Ishikawa (cell line): ENCODE data around the gene CADPS.

Experiments
- CEBPB ChIP-seq: IDR thresholded peaks from 2 replicates; pipeline ENCODE4 v1.6.1; 2012
- CREB1 ChIP-seq: IDR thresholded peaks from 2 replicates; pipeline ENCODE4 v1.6.1; 2012; ENCODE audit warnings: low read depth
- EGR1 ChIP-seq: IDR thresholded peaks from 2 replicates; pipeline ENCODE4 v1.6.1; 2012
- EP300 ChIP-seq: IDR thresholded peaks from 2 replicates; pipeline ENCODE4 v1.6.1; 2012; ENCODE audit warnings: borderline replicate concordance
- FOXM1 ChIP-seq: IDR thresholded peaks from 2 replicates; pipeline ENCODE4 v1.6.1; 2012; ENCODE audit warnings: low read depth, borderline replicate concordance
- MAX ChIP-seq: IDR thresholded peaks from 2 replicates; pipeline ENCODE4 v1.6.1; 2012
- NFIC ChIP-seq: IDR thresholded peaks from 2 replicates; pipeline ENCODE4 v1.6.1; 2012
- RAD21 ChIP-seq: IDR thresholded peaks from 2 replicates; pipeline ENCODE4 v1.6.1; 2012; ENCODE audit warnings: low read depth
- REST ChIP-seq: IDR thresholded peaks from 2 replicates; pipeline ENCODE4 v1.6.1; 2012; ENCODE audit warnings: low read depth, mild to moderate bottlenecking
- TAF1 ChIP-seq: IDR thresholded peaks from 2 replicates; pipeline ENCODE4 v1.6.1; 2012; ENCODE audit warnings: low read depth, mild to moderate bottlenecking
- TCF12 ChIP-seq: IDR thresholded peaks from 2 replicates; pipeline ENCODE4 v1.6.1; 2012; ENCODE audit warnings: low read depth
- TEAD4 ChIP-seq: IDR thresholded peaks from 2 replicates; pipeline ENCODE4 v1.6.1; 2012
- USF1 ChIP-seq: IDR thresholded peaks from 2 replicates; pipeline ENCODE4 v1.6.1; 2012
- YY1 ChIP-seq: IDR thresholded peaks from 2 replicates; pipeline ENCODE4 v1.6.1; 2012; ENCODE audit warnings: low read depth
- ZBTB7A ChIP-seq: IDR thresholded peaks from 2 replicates; pipeline ENCODE4 v1.6.1; 2012; ENCODE audit warnings: low read depth

CADPS gene

GRCh38 chr3:62376906-62377877 is 498.0 kb downstream of the CADPS start:
- TF ChIP-seq REST (no peak), MAX (no peak)

- TF ChIP-seq FOXM1 (no peak), EGR1 (no peak)
Observed at GRCh38 chr3:62376454-62376720, 498.8 kb downstream of the CADPS start.

GRCh38 chr3:62375655-62376453 is 499.4 kb downstream of the CADPS start:
- no peak for TF ChIP-seq FOXM1
- TF ChIP-seq TCF12, result no peak
- TF ChIP-seq MAX, result no peak
- no peak for TF ChIP-seq YY1
- TF ChIP-seq NFIC, result no peak

- TF ChIP-seq CEBPB (no peak), TAF1 (no peak), YY1 (no peak), TEAD4 (no peak), EP300 (no peak), TCF12 (no peak), NFIC (no peak), EGR1 (no peak), CREB1 (no peak), ZBTB7A (no peak), USF1 (no peak), REST (no peak), RAD21 (no peak)
Observed at GRCh38 chr3:62374341-62375218, 500.6 kb downstream of the CADPS start.

GRCh38 chr3:62373714-62374333 is 501.4 kb downstream of the CADPS start:
- no peak for TF ChIP-seq CEBPB
- no peak for TF ChIP-seq FOXM1
- TF ChIP-seq TEAD4, result no peak
- no peak for TF ChIP-seq YY1
- TF ChIP-seq EP300, result no peak
- no peak for TF ChIP-seq CREB1
- TF ChIP-seq EGR1, result no peak
- no peak for TF ChIP-seq MAX
- TF ChIP-seq TCF12, result no peak
- no peak for TF ChIP-seq TAF1
- no peak for TF ChIP-seq USF1
- no peak for TF ChIP-seq NFIC
- TF ChIP-seq RAD21, result no peak
- TF ChIP-seq REST, result no peak
- no peak for TF ChIP-seq ZBTB7A
